ENCODE results near the gene ACACB.

The ACACB gene

DNA sequence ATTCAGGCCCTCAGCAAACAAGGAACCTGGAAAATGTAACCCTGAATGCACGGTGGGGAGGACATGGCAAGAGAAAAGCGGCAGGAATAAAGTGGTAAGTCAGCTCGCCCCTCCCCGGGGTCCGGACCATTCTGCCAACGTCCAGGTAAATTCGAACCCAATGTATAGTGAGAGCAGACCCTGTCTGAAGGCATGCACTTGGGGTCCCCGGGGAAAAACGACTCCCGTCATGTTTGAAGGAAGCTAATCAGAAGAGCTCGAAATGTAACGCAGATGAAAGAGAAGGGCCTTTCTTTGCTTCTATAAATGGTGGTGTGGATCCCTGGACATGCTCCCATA lies 193 bp downstream of the ACACB start:
- Histone ChIP-seq H3K36me3 (no peaks in the 10 kb centered on the region), H3K4me3 (ENCODE audit: low read depth in 1 of 2, low read length in 1 of 2) (no peak overlapping the region), H3K27me3 (no peaks in the 10 kb centered on the region), H3K27ac (no peak overlapping the region), H3K9me3 (no peaks in the 10 kb centered on the region), H3K4me1 (ENCODE audit: control insufficient read depth in 1 of 2, insufficient read depth in 1 of 2, low read depth in 1 of 2, low read length in 1 of 2) (peaks cover 13 to 20% of the 10 kb centered on the region in 2 experiments)
- TF ChIP-seq, protein P1, sequence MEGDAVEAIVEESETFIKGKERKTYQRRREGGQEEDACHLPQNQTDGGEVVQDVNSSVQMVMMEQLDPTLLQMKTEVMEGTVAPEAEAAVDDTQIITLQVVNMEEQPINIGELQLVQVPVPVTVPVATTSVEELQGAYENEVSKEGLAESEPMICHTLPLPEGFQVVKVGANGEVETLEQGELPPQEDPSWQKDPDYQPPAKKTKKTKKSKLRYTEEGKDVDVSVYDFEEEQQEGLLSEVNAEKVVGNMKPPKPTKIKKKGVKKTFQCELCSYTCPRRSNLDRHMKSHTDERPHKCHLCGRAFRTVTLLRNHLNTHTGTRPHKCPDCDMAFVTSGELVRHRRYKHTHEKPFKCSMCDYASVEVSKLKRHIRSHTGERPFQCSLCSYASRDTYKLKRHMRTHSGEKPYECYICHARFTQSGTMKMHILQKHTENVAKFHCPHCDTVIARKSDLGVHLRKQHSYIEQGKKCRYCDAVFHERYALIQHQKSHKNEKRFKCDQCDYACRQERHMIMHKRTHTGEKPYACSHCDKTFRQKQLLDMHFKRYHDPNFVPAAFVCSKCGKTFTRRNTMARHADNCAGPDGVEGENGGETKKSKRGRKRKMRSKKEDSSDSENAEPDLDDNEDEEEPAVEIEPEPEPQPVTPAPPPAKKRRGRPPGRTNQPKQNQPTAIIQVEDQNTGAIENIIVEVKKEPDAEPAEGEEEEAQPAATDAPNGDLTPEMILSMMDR (IDR thresholded peaks at IDR 0.05): no peak

DNA sequence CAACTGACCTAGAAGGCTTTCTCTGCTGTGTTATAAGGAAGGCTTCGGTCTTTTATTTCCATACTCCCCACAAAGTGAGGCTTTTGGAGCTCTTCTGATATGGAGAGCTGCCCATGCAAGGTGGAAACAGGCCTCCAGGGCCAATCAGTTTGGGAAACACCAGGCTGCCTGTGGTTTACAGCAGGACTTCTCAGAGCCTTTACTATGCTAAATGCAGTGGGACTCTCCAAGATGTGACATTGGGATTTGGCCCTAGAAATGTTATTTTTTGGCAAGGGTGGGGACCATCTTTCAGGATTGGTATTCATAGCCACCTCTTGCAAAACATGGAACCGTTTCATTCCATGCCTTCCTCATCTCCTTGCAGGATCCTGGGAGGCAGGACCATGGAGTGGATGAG lies 3.7 kb downstream of the ACACB start:
- TF ChIP-seq, protein P1 (IDR thresholded peaks at IDR 0.05): no peak
- Histone ChIP-seq H3K9me3 (no peaks in the 10 kb centered on the region), H3K4me3 (ENCODE audit: low read depth in 1 of 2, low read length in 1 of 2) (no peak overlapping the region), H3K27me3 (no peaks in the 10 kb centered on the region), H3K27ac (no peak overlapping the region), H3K4me1 (ENCODE audit: control insufficient read depth in 1 of 2, insufficient read depth in 1 of 2, low read depth in 1 of 2, low read length in 1 of 2) (peaks cover 10 to 16% of the 10 kb centered on the region in 2 experiments), H3K36me3 (no peaks in the 10 kb centered on the region)

DNA sequence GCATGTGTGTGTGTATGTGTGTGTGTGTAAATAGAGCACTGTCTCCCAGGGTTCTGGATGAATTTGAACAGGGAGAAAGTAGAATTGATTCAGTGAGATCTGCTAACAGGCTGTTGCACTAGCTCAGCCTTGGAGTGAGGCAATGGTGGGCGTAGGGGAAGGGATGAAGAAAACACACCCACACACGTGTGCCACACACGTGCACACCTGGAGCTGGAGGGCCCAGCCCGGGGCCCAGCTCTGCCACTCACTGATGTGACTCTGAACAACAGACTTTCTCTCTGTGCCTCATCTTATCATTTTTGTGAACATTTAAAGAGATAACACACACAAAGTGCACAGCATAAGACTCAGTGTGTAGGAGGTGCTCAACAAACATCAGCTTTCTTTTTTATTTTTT lies 4.2 kb downstream of the ACACB start:
- Histone ChIP-seq H3K4me1 (ENCODE audit: control insufficient read depth in 1 of 2, insufficient read depth in 1 of 2, low read depth in 1 of 2, low read length in 1 of 2) (peaks cover 7 to 11% of the 10 kb centered on the region in 2 experiments), H3K27me3 (no peaks in the 10 kb centered on the region), H3K36me3 (no peaks in the 10 kb centered on the region), H3K9me3 (no peaks in the 10 kb centered on the region), H3K4me3 (ENCODE audit: low read depth in 1 of 2, low read length in 1 of 2) (no peak overlapping the region), H3K27ac (no peak overlapping the region)
- TF ChIP-seq, protein P1 (IDR thresholded peaks at IDR 0.05): no peak

DNA sequence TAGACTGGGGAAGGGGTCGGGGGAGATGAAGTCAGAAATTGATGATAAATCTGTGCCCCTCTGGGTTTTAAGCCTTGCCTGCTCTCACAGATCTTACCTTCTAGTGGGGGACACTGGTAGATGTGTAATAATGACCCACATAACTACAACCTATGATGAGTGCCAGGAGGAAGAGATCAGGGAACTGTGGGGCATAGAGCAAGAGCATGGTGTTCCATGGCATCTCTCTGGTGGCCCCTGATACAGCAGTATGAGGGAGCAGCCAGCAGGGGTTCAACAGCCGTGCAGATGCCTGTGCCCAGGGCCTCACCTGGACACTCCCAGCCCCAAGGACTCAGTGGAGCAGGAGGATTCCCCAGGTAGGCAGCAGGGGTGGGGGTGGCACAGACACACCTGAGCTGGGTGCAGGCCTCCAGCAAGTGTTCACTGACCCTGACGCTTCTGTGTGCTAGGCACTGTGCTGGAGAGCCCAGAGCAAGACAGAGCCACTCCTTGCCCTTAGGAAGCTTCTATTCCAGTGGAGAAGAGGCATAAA lies 5.0 kb downstream of the ACACB start:
- Histone ChIP-seq H3K27me3 (no peaks in the 10 kb centered on the region), H3K36me3 (no peaks in the 10 kb centered on the region), H3K27ac (no peak overlapping the region), H3K4me3 (ENCODE audit: low read depth in 1 of 2, low read length in 1 of 2) (no peak overlapping the region), H3K4me1 (ENCODE audit: control insufficient read depth in 1 of 2, insufficient read depth in 1 of 2, low read depth in 1 of 2, low read length in 1 of 2) (peaks cover 0 to 3% of the 10 kb centered on the region in 2 experiments), H3K9me3 (no peaks in the 10 kb centered on the region)
- TF ChIP-seq, protein P1 (IDR thresholded peaks at IDR 0.05): no peak

DNA sequence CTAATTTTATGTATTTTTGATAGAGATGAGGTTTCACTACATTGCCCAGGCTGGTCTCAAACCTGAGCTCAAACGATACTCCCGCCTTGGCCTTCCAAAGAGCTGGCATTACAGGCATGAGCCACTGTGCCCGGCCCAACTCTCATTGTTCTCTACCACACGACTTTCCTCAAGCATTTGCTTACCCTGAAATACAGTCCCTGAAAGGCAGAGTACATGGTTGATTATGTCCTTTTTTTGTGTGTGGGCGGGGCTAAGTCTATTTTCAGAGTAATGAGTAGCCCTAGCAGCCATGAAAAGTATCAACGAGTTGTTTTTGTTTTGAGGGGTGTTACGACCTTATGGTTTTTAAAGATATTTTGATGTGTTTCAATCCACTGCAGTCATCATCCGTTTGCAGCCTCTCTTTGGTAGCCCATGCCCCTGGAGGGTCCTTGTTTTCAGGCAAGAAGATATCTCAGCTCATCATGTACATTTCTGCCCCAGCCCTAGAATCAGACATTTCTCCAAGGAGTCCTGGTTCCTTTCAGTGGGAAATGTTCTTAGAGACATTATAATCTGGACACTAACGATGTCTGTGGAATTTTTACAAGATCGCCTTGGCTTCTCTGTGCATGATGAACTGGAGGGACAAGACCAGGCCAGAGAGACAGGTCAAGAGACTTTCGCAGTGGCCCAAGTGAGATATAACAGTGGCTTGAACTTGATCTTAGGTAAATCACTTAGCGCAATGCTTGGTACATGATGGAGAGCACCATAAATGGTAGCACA lies 8.7 kb downstream of the ACACB start:
- no peaks in the 10 kb centered on the region for H3K4me1 ChIP-seq (ENCODE audit: control insufficient read depth in 1 of 2, insufficient read depth in 1 of 2, low read depth in 1 of 2, low read length in 1 of 2)
- H3K27me3 ChIP-seq: no peaks in the 10 kb centered on the region
- H3K36me3 ChIP-seq: no peaks in the 10 kb centered on the region
- H3K9me3 ChIP-seq: no peaks in the 10 kb centered on the region
- TF ChIP-seq, protein P1 (IDR thresholded peaks at IDR 0.05): no peak
- H3K27ac ChIP-seq: no peak overlapping the region
- no peak overlapping the region for H3K4me3 ChIP-seq (ENCODE audit: low read depth in 1 of 2, low read length in 1 of 2)

Measured in neutrophil (primary cell).